GM18526 (cell line): ENCODE results near the gene FGF12.

ENCODE experiments used
- POLR2A ChIP-seq: IDR thresholded peaks from 3 replicates; pipeline ENCODE4 v1.6.1; 2011; ENCODE audit not compliant: insufficient read length; ENCODE audit errors: extremely low read depth

FGF12 gene

DNA sequence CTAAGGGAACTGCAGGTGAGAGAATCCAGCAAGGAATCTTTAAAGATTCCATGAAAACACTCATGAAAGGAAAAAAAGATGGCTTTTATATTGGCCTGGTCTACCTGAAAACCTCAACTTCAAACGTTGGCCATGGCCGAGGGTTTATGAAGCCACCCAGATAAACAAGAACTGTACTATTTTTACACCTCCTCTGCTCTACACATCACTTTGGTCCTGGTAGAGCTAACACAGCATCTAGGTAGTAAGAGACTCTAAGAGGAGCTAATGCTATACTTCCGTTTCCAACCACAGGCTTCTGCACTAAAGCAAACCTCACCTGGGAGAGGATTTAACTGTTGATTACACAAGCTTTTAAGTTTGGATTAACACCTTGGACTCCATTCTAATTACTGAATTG lies 466.2 kb downstream of the FGF12 start:
- TF ChIP-seq POLR2A, result no peak

GRCh38 chr3:192260116-192261010 lies 467.0 kb downstream of the FGF12 start:
- no peak for TF ChIP-seq POLR2A

GRCh38 chr3:192259661-192260060 lies 467.7 kb downstream of the FGF12 start:
- TF ChIP-seq POLR2A, result no peak

GRCh38 chr3:192258721-192259120 lies 468.6 kb downstream of the FGF12 start:
- TF ChIP-seq POLR2A, result no peak

GRCh38 chr3:192255839-192256238 lies 471.5 kb downstream of the FGF12 start:
- no peak for TF ChIP-seq POLR2A

GRCh38 chr3:192253138-192253887 lies 474.0 kb downstream of the FGF12 start:
- no peak for TF ChIP-seq POLR2A

GRCh38 chr3:192249516-192249915 lies 477.8 kb downstream of the FGF12 start:
- no peak for TF ChIP-seq POLR2A

- TF ChIP-seq POLR2A, result no peak
Observed at GRCh38 chr3:192246847-192247559, 480.3 kb downstream of the FGF12 start.

- TF ChIP-seq POLR2A, result no peak
Observed at GRCh38 chr3:192244591-192244990, 482.8 kb downstream of the FGF12 start.

DNA sequence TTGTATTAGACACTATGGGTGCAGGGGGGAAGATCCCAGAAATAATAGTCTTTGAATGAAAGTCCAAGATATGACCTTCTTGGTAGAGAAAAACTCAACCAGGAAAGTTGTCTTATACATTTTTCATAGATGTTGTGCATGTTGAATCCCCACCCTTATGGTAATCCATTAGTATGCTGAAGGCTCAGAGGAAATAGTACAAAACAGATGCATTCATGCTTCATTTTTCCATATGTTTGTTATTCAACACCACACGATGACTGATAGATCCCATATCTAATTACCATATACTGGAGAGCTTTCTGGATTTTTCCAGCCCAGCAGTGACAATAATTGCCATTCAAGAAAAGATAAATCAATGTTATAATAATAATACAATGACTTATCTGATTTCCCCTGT lies 487.4 kb downstream of the FGF12 start:
- no peak for TF ChIP-seq POLR2A

DNA sequence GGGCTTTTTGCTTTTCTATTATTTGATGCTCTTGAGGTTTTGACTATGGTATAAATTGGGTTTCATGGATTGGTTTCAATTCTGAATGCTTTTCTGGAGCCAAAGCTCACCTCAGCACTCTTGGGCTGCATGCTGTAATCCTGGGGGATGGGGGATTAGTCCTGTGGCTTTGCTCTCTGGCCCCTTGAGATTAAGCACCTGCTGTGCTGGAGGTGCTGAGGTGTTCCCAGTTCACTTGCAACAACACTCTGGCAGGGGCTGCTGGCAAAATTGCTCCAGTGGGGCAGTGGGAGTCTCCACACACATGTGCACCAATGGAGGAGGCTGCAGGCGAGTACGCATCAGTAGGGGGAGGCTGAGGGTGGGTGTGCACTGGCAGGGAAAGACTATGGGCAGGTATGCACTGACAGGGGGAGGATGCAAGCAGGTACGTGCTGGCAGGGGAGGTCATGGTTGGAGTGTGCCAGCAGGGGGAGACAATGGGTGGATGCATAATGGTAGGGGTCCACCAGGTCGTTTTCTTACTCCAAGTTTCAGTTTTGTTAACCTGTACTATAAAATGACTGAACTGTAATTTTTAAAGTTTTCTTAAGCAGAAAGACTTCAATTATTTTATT lies 489.2 kb downstream of the FGF12 start:
- TF ChIP-seq POLR2A, result no peak

DNA sequence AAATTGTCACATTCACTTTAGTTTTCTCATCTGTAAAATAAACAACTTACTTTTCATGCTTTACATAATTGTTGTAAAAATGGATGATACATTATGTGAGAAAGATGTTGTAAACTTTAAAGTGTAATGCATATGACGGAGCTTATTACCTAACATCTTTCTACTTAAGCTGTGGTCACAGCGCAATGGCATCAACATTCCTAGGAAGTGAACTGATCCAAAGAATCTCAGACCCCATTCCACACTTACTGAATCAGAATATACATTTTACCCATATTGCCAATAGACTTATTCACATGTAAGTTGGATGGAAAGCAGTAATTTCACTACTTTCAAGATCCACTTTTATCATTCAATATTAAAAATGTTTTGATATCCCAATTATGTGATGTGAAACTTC lies 497.5 kb downstream of the FGF12 start:
- TF ChIP-seq POLR2A, result no peak

GRCh38 chr3:192224634-192225155 lies 502.6 kb downstream of the FGF12 start:
- TF ChIP-seq POLR2A, result no peak

- no peak for TF ChIP-seq POLR2A
Observed at GRCh38 chr3:192223815-192224214, 503.5 kb downstream of the FGF12 start.

DNA sequence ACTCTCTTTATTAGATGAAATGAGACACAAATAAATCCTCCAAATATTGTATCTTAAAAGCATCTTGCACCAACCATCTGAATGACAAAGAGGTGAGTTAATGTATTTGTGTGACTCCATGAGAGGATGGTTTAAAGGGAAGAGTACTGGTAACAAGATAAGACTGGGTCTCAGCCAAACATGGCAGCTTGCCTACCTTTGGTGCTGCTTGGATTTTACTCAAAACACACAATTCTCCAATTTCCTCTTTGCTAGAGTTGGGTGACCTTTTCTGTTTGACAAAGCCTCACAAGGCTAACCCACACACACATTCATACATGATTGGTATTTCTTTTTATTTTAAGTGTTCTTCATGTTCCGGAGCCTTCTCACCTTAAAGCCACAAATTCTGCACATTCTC lies 506.4 kb downstream of the FGF12 start:
- no peak for TF ChIP-seq POLR2A
